OCI-LY7 (cell line): Measurements from ENCODE around the gene KLHL41. TPM values are rescaled to one million over a fixed set of nuclear protein-coding genes. Genes with fewer than 3 reads are reported as not detected.

Source experiments
- BruUV-seq: library from RNA; stranded (reverse); fragments of 400-500 nt; replicated peaks from 2 replicates; lab custom pipeline; 2021; lab: Mats Ljungman, UMichigan
- CTCF ChIA-PET: fragments of 300-600 bp; sonication (Branson Sonifier 250); formaldehyde crosslinking; loops from one replicate; lab custom pipeline; 2022; ENCODE audit warnings: antibody characterized with exemption; ENCODE audit not compliant: unreplicated experiment; lab: Charles Lee
- POLR2A ChIA-PET: fragments of 300-600 bp; sonication (Branson Sonifier 250); formaldehyde crosslinking; loops from one replicate; lab custom pipeline; 2022; ENCODE audit warnings: antibody characterized with exemption; lab: Charles Lee
- DNase-seq: peaks from one replicate; pipeline ENCODE4 v3.0.0-alpha.2; 2015; ENCODE audit warnings: low spot score
- H2AFZ ChIP-seq: fragments of 200-600 bp; sonication (generic), shearing (Covaris generic); 2 replicates; pipeline ENCODE4 v1.6.1; 2014; ENCODE audit warnings: mild to moderate bottlenecking, antibody characterized with exemption, low read length, moderate library complexity
- H3K27ac ChIP-seq: fragments of 200-600 bp; sonication (generic); 2 replicates; pipeline ENCODE4 v1.5.1; 2014; ENCODE audit warnings: mixed run types, low read depth, mild to moderate bottlenecking, moderate library complexity, low read length, inconsistent platforms; ENCODE audit not compliant: poor library complexity, severe bottlenecking
- H3K36me3 ChIP-seq: fragments of 200-600 bp; sonication (generic); 2 replicates; pipeline ENCODE4 v1.6.1; 2014; ENCODE audit warnings: mild to moderate bottlenecking, antibody characterized with exemption, low read length, moderate library complexity, mixed read lengths; ENCODE audit not compliant: insufficient read depth
- H3K4me1 ChIP-seq: fragments of 200-600 bp; sonication (generic); 2 replicates; pipeline ENCODE4 v1.5.1; 2014; ENCODE audit warnings: mild to moderate bottlenecking, low read length; ENCODE audit not compliant: insufficient read depth, poor library complexity, severe bottlenecking
- H3K4me2 ChIP-seq: fragments of 200-600 bp; sonication (generic); 2 replicates; pipeline ENCODE4 v1.6.1; 2014; ENCODE audit warnings: mild to moderate bottlenecking, low read length
- H3K4me3 ChIP-seq: fragments of 200-600 bp; sonication (generic); 2 replicates; pipeline ENCODE4 v1.5.1; 2014; ENCODE audit warnings: mild to moderate bottlenecking, low read depth, low read length; ENCODE audit not compliant: poor library complexity, severe bottlenecking
- H3K79me2 ChIP-seq: fragments of 200-600 bp; sonication (generic); 2 replicates; pipeline ENCODE4 v1.6.1; 2016; ENCODE audit warnings: low read depth, mild to moderate bottlenecking, low read length, moderate library complexity, mixed read lengths; ENCODE audit not compliant: insufficient read depth
- H3K9me2 ChIP-seq: fragments of 200-600 bp; sonication (generic); 2 replicates; pipeline ENCODE4 v1.6.1; 2016; ENCODE audit warnings: mild to moderate bottlenecking, low read length, mixed read lengths; ENCODE audit not compliant: insufficient read depth
- H3K9me3 ChIP-seq: fragments of 200-600 bp; sonication (generic); 2 replicates; pipeline ENCODE4 v1.6.1; 2014; ENCODE audit warnings: mild to moderate bottlenecking, mixed run types, low read length, mixed read lengths
- H4K20me1 ChIP-seq: fragments of 200-600 bp; sonication (generic); 2 replicates; pipeline ENCODE4 v1.6.1; 2014; ENCODE audit warnings: mild to moderate bottlenecking, antibody characterized with exemption, low read length, moderate library complexity, mixed read lengths; ENCODE audit not compliant: insufficient read depth
- CTCF ChIP-seq: fragments of 200-600 bp; sonication (generic); conservative IDR thresholded peaks from 2 replicates; pipeline ENCODE4 v1.5.1; 2014; ENCODE audit warnings: mild to moderate bottlenecking, antibody characterized with exemption, low read length, moderate library complexity, mixed read lengths
- EZH2phosphoT487 ChIP-seq: fragments of 200-600 bp; sonication (generic); IDR thresholded peaks from 2 replicates; pipeline ENCODE4 v1.6.1; 2018; ENCODE audit warnings: low read depth, borderline replicate concordance, mild to moderate bottlenecking, mixed run types, antibody characterized with exemption, low read length, moderate library complexity, mixed read lengths
- intact Hi-C: fragments of 100-400 bp; cut with micrococcal nuclease; formaldehyde crosslinking; loops from one replicate; pipeline ENCODE4 v1.10.0; 2022; ENCODE audit not compliant: unreplicated experiment
- total RNA-seq, 2 experiments: library from RNA; depleted of rRNA in 1 of 2; stranded (reverse); fragments of >200 nt in 1 of 2; shearing (Covaris generic) in 1 of 2; gene quantifications; 2 replicates each; pipeline ENCODE4 v1.2.3, GENCODE V29; 2014 to 2022

KLHL41 gene
- total RNA-seq, 2 experiments from 2014 or later: not detected

GRCh38 chr2:169540146-169540545 is 30.6 kb downstream of the KLHL41 start:
- Histone ChIP-seq H3K4me1 (no peaks in the 10 kb centered on the region), H3K79me2 (no peaks in the 10 kb centered on the region), H2AFZ (no peak overlapping the region), H3K4me3 (no peak overlapping the region), H3K27ac (no peak overlapping the region), H3K9me2 (no peaks in the 10 kb centered on the region), H3K9me3 (no peaks in the 10 kb centered on the region), H3K36me3 (peaks cover 51% of the 10 kb centered on the region), H4K20me1 (no peaks in the 10 kb centered on the region), H3K4me2 (no peak overlapping the region)
- TF ChIP-seq CTCF: no peak
- no peak for TF ChIP-seq EZH2phosphoT487
- no TSS peak for BruUV-seq
- intact Hi-C loops: no loop called here
- ChIA-PET POLR2A (interaction anchor here (1.1 kb wide), 1 partner anchor 74 kb away, joined by 3 read pairs; no protein-coding TSS in a partner anchor), CTCF (no interaction called here)
- DNase-seq: no peak

GRCh38 chr2:169542433-169542832 is 32.9 kb downstream of the KLHL41 start:
- Histone ChIP-seq H3K4me1 (no peaks in the 10 kb centered on the region), H3K36me3 (peaks cover 62% of the 10 kb centered on the region), H3K79me2 (no peaks in the 10 kb centered on the region), H3K9me2 (no peaks in the 10 kb centered on the region), H3K9me3 (no peaks in the 10 kb centered on the region), H2AFZ (no peak overlapping the region), H4K20me1 (no peaks in the 10 kb centered on the region), H3K4me3 (no peak overlapping the region), H3K27ac (no peak overlapping the region), H3K4me2 (no peak overlapping the region)
- POLR2A ChIA-PET: no interaction called here
- no TSS peak for BruUV-seq
- CTCF ChIA-PET: no interaction called here
- no peak for DNase-seq
- intact Hi-C loops: no loop called here
- TF ChIP-seq EZH2phosphoT487: no peak
- TF ChIP-seq CTCF: no peak

- no peaks in the 10 kb centered on the region for H3K9me3 ChIP-seq
- CTCF ChIA-PET: no interaction called here
- DNase-seq: no peak
- no peaks in the 10 kb centered on the region for H4K20me1 ChIP-seq
- POLR2A ChIA-PET: no interaction called here
- H3K9me2 ChIP-seq: no peaks in the 10 kb centered on the region
- peaks cover 68% of the 10 kb centered on the region for H3K36me3 ChIP-seq
- no peaks in the 10 kb centered on the region for H3K79me2 ChIP-seq
- no peaks in the 10 kb centered on the region for H3K4me1 ChIP-seq
- H3K4me2 ChIP-seq: no peak overlapping the region
- H3K4me3 ChIP-seq: no peak overlapping the region
- H2AFZ ChIP-seq: no peak overlapping the region
- no peak for TF ChIP-seq EZH2phosphoT487
- no peak for TF ChIP-seq CTCF
- no peak overlapping the region for H3K27ac ChIP-seq
- intact Hi-C loops: no loop called here
- BruUV-seq: no TSS peak
Measured at GRCh38 chr2:169546756-169547155, 37.3 kb downstream of the KLHL41 start.
